RWPE2 (cell line): ENCODE results near the gene ESPN.

Experiments used
- ATAC-seq: fragments of 200-7000 bp; cut with Tn5 transposase; 3 replicates; pipeline ENCODE4 v1.9.1; 2021; ENCODE audit warnings: low read depth
- DNase-seq: peaks from one replicate; pipeline ENCODE4 v3.0.0-alpha.2; 2020; ENCODE audit warnings: low spot score
- H3K27ac ChIP-seq: fragments of 450-650 bp; 2 replicates; pipeline ENCODE4 v1.5.1; 2017; ENCODE audit warnings: mild to moderate bottlenecking; ENCODE audit not compliant: poor library complexity, severe bottlenecking
- H3K27me3 ChIP-seq: fragments of 250-450 bp; sonication (Bioruptor Pico); 2 replicates; pipeline ENCODE4 v1.5.1; 2021; ENCODE audit warnings: mild to moderate bottlenecking, moderate library complexity; ENCODE audit not compliant: insufficient read depth, poor library complexity, severe bottlenecking
- H3K36me3 ChIP-seq: fragments of 250-450 bp; sonication (Bioruptor Pico); 2 replicates; pipeline ENCODE4 v1.5.1; 2020; ENCODE audit warnings: low read depth, mild to moderate bottlenecking, moderate library complexity
- H3K4me1 ChIP-seq: fragments of 250-450 bp; sonication (Bioruptor Pico); 2 replicates; pipeline ENCODE4 v1.5.1; 2021; ENCODE audit warnings: mild to moderate bottlenecking, moderate library complexity; ENCODE audit not compliant: insufficient read depth, poor library complexity, severe bottlenecking
- H3K4me3 ChIP-seq: fragments of 250-450 bp; sonication (Bioruptor Pico); 2 replicates; pipeline ENCODE4 v1.5.1; 2021; ENCODE audit warnings: mild to moderate bottlenecking, moderate library complexity; ENCODE audit not compliant: severe bottlenecking
- H3K9me3 ChIP-seq: fragments of 250-450 bp; sonication (Bioruptor Pico); 2 replicates; pipeline ENCODE4 v1.5.1; 2021; ENCODE audit warnings: mild to moderate bottlenecking, moderate library complexity; ENCODE audit not compliant: severe bottlenecking
- CTCF ChIP-seq: fragments of 450-650 bp; IDR thresholded peaks from one replicate; pipeline ENCODE4 v1.5.1; 2017; ENCODE audit warnings: mild to moderate bottlenecking, moderate library complexity; ENCODE audit not compliant: poor library complexity, severe bottlenecking

ESPN gene

GRCh38 chr1:6460301-6461050 lies 35.9 kb downstream of the ESPN start:
- Histone ChIP-seq H3K9me3 (no peaks in the 10 kb centered on the region), H3K27me3 (no peaks in the 10 kb centered on the region), H3K27ac (no peak overlapping the region), H3K4me1 (no peaks in the 10 kb centered on the region), H3K36me3 (peaks cover 18% of the 10 kb centered on the region), H3K4me3 (no peak overlapping the region)
- DNase-seq, result no peak
- no peak for ATAC-seq
- no peak for TF ChIP-seq CTCF

GRCh38 chr1:6461051-6461530 lies 36.5 kb downstream of the ESPN start:
- Histone ChIP-seq H3K27me3 (no peaks in the 10 kb centered on the region), H3K27ac (no peak overlapping the region), H3K36me3 (peaks cover 18% of the 10 kb centered on the region), H3K9me3 (no peaks in the 10 kb centered on the region), H3K4me3 (no peak overlapping the region), H3K4me1 (no peaks in the 10 kb centered on the region)
- DNase-seq (no peak), ATAC-seq (no peak)
- TF ChIP-seq CTCF, result no peak

GRCh38 chr1:6461538-6462411 lies 37.2 kb downstream of the ESPN start:
- ATAC-seq, result no peak

GRCh38 chr1:6462412-6463119 lies 38.0 kb downstream of the ESPN start:
- Histone ChIP-seq H3K4me3 (no peak overlapping the region), H3K4me1 (no peaks in the 10 kb centered on the region), H3K36me3 (peaks cover 19% of the 10 kb centered on the region), H3K27ac (no peak overlapping the region), H3K27me3 (no peaks in the 10 kb centered on the region), H3K9me3 (no peaks in the 10 kb centered on the region)
- DNase-seq (no peak), ATAC-seq (no peak)
- no peak for TF ChIP-seq CTCF

More at GRCh38 chr1:6461538-6462411, 37.2 kb downstream of the ESPN start:
- no peak for TF ChIP-seq CTCF
- Histone ChIP-seq H3K9me3 (no peaks in the 10 kb centered on the region), H3K27me3 (no peaks in the 10 kb centered on the region), H3K27ac (no peak overlapping the region), H3K4me1 (no peaks in the 10 kb centered on the region), H3K4me3 (no peak overlapping the region), H3K36me3 (peaks cover 18% of the 10 kb centered on the region)
- no peak for DNase-seq
